Ovary (tissue), 9 donors: ENCODE measurements around the gene ELFN1. TPM values are rescaled to one million over a fixed set of nuclear protein-coding genes. Genes with fewer than 3 reads are reported as not detected.

ENCODE experiments used
- DNase-seq, 5 donors: peaks; one replicate each; pipeline ENCODE4 v3.0.0-alpha.2; 2019 to 2020
- H3K27ac ChIP-seq, 2 donors: fragments of 200-600 bp; one replicate each; pipeline versions ENCODE4 v1.5.1 to v1.8.0; 2019 to 2022
- H3K27me3 ChIP-seq: fragments of 200-600 bp; one replicate; pipeline ENCODE4 v1.8.0; 2022
- H3K36me3 ChIP-seq: fragments of 200-600 bp; sonication (generic); one replicate; pipeline ENCODE4 v1.5.1; 2019
- H3K4me1 ChIP-seq: one replicate; pipeline ENCODE4 v1.8.1; 2013; ENCODE audit warnings: mild to moderate bottlenecking, moderate library complexity; ENCODE audit not compliant: insufficient read depth
- H3K4me3 ChIP-seq: fragments of 200-600 bp; sonication (generic); one replicate; pipeline ENCODE4 v1.5.1; 2017
- H3K9me3 ChIP-seq, 2 donors: fragments of 200-600 bp in 1 of 2; sonication (generic) in 1 of 2; one replicate each; pipeline versions ENCODE4 v1.5.1 to v1.8.1; 2013 to 2019; ENCODE audit warnings: mild to moderate bottlenecking in 1 of 2, moderate library complexity in 1 of 2
- CTCF ChIP-seq, 3 donors: fragments of 450-650 bp in 2 of 3; fragments of 200-600 bp in 1 of 3; IDR thresholded peaks; one replicate each; pipeline versions ENCODE4 v1.5.1 to v1.8.0; 2016 to 2022; ENCODE audit warnings: antibody characterized with exemption in 3 of 3, mild to moderate bottlenecking in 1 of 3
- EP300 ChIP-seq: sonication (generic); formaldehyde crosslinking; IDR thresholded peaks from one replicate; pipeline ENCODE4 v1.6.1; 2017; ENCODE audit warnings: antibody characterized with exemption
- POLR2A ChIP-seq: fragments of 450-650 bp; IDR thresholded peaks from one replicate; pipeline ENCODE4 v1.6.1; 2017; ENCODE audit warnings: antibody characterized with exemption, mild to moderate bottlenecking, moderate library complexity
- whole genome bisulfite sequencing, 3 donors: extraction: QIAGEN DNeasy Blood & Tissue Kit in 1 of 3; methylation state at CpG; one replicate each; pipeline versions ENCODE4 v1.1.5 to v1.1.7; 2013 to 2017; 5-methylcytosine and 5-hydroxymethylcytosine counted together
- intact Hi-C, 4 donors: fragments of 100-400 bp; cut with DNase I; formaldehyde crosslinking; loops; one replicate each; pipeline versions ENCODE4 v1.11.0 to v1.15.1; 2022 to 2023
- polyA plus RNA-seq, 2 donors: library from polyadenylated mRNA; stranded (reverse); fragments of 200-250 nt in 1 of 2; fragments of 350-450 nt in 1 of 2; fragmentation: Illumina TruSeq in 1 of 2; extraction: RNeasy Lipid Tissue Mini Kit (QIAGEN cat#74804) in 1 of 2; gene quantifications; one replicate each; pipeline ENCODE4 v1.2.3, GENCODE V29; 2013 to 2014
- total RNA-seq, 7 donors: library from RNA; depleted of rRNA in 2 of 7; stranded (reverse); fragments of >200 nt in 2 of 7; fragmentation: NEBNext Ultra II Directional in 3 of 7; extraction: Animal tissue kit (Norgen Biotek cat#: 25700) in 3 of 7; gene quantifications; one replicate each; pipeline versions ENCODE4 v1.1.0 to v1.2.4, GENCODE V29; 2016 to 2023
- donor health status: DM: no; HTN: no; CAD: no; lungs with moderate emphysema.
- donor health status: DM: no; HTN: no; CAD: no.
- donor health status: Bipolar disorder and iron deficiency.
- donor health status: DM: yes; HTN: yes; CAD: no.
- donor health status: DM: no; HTN: no; CAD: no.
- donor health status: DM: yes; HTN: yes; CAD: no.

The ELFN1 gene
- total and polyA plus RNA-seq, 9 donors, result 0.05 to 1.5 (median 0.60) TPM

- DNase-seq, result no peak
- no peak for TF ChIP-seq EP300
- TF ChIP-seq CTCF (IDR thresholded peaks at IDR 0.05), result no peak
- no peak for TF ChIP-seq POLR2A
- Histone ChIP-seq H3K27me3 (no peaks in the 10 kb centered on the region), H3K36me3 (no peaks in the 10 kb centered on the region), H3K4me1 (no peaks in the 10 kb centered on the region), H3K4me3 (no peak overlapping the region), H3K9me3 (no peaks in the 10 kb centered on the region), H3K27ac (no peak overlapping the region)
- WGBS, 3 donors, result 83 to 87% (median 85%) methylated on average over 13 of the region's 13 CpGs
- intact Hi-C loops, result loop anchor here in 1 of 4 donors (5.0 kb wide), 1 partner anchor 1352 kb away; no protein-coding TSS in a partner anchor
Measured at GRCh38 chr7:1623810-1624209, 46.3 kb upstream of the ELFN1 start.

- TF ChIP-seq POLR2A (no peak), CTCF (IDR thresholded peaks at IDR 0.05) (no peak), EP300 (no peak)
- no peak for DNase-seq
- H3K27ac ChIP-seq, result no peak overlapping the region
- no peak overlapping the region for H3K4me3 ChIP-seq
- no peaks in the 10 kb centered on the region for H3K27me3 ChIP-seq
- intact Hi-C loops, result loop anchor here in 1 of 4 donors (5.0 kb wide), 1 partner anchor 1353 kb away; no protein-coding TSS in a partner anchor
- no peaks in the 10 kb centered on the region for H3K9me3 ChIP-seq
- WGBS, 3 donors, result 35 to 56% (median 43%) methylated on average over 17 to 18 of the region's 18 CpGs
- H3K4me1 ChIP-seq, result no peaks in the 10 kb centered on the region
- no peaks in the 10 kb centered on the region for H3K36me3 ChIP-seq
Measured at GRCh38 chr7:1624999-1625927, 44.8 kb upstream of the ELFN1 start.

- Histone ChIP-seq H3K36me3 (no peaks in the 10 kb centered on the region), H3K27me3 (no peaks in the 10 kb centered on the region), H3K9me3 (no peaks in the 10 kb centered on the region), H3K4me1 (no peaks in the 10 kb centered on the region), H3K4me3 (no peak overlapping the region), H3K27ac (no peak overlapping the region)
- no peak for DNase-seq
- intact Hi-C loops, result no loop called here
- TF ChIP-seq CTCF (IDR thresholded peaks at IDR 0.05), result no peak
- TF ChIP-seq EP300, result no peak
- no peak for TF ChIP-seq POLR2A
- WGBS, 3 donors, result 70 to 82% (median 73%) methylated on average over 1 of the region's 1 CpG
Measured at GRCh38 chr7:1626769-1627168, 43.3 kb upstream of the ELFN1 start.

- Histone ChIP-seq H3K27me3 (no peaks in the 10 kb centered on the region), H3K36me3 (no peaks in the 10 kb centered on the region), H3K4me1 (no peaks in the 10 kb centered on the region), H3K9me3 (peaks cover 0 to 4% of the 10 kb centered on the region in 2 donors), H3K4me3 (no peak overlapping the region), H3K27ac (no peak overlapping the region)
- no peak for DNase-seq
- 82 to 95% (median 86%) methylated on average over 3 of the region's 3 CpGs for WGBS, 3 donors
- TF ChIP-seq POLR2A, result no peak
- intact Hi-C loops, result no loop called here
Measured at GRCh38 chr7:1630700-1631336, 39.3 kb upstream of the ELFN1 start.
